C4-2B (cell line): ENCODE results near the gene RBM26.

Source experiments
- H3K27ac ChIP-seq: fragments of 450-650 bp; 2 replicates; pipeline ENCODE4 v1.5.1; 2017
- ZFX ChIP-seq: fragments of 450-650 bp; IDR thresholded peaks from 2 replicates; pipeline ENCODE4 v1.6.1; 2017
- TF ChIP-seq, protein P1 (sequence below): fragments of 450-650 bp; conservative IDR thresholded peaks from 2 replicates; pipeline ENCODE4 v1.5.1; 2017; ENCODE audit warnings: mild to moderate bottlenecking

Gene RBM26

DNA sequence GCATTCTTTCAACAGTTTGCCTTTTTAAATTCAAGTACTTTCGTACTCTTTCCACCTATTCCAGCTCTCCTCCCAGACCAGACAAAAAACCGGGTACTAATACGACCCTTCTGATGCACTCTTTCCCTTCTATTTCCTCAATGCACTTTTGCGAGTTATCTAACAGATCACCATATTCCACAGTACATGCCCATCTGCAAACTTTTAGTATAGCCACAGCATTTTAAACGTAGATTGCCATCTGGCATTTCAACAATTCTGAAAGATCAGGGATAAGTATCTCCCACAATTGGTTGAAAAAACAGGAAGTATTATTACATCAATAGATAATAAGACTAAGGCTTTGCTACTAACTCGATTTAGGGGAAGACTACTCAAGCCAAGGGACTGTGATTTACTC is 31.5 kb downstream of the RBM26 start:
- TF ChIP-seq, protein P1, sequence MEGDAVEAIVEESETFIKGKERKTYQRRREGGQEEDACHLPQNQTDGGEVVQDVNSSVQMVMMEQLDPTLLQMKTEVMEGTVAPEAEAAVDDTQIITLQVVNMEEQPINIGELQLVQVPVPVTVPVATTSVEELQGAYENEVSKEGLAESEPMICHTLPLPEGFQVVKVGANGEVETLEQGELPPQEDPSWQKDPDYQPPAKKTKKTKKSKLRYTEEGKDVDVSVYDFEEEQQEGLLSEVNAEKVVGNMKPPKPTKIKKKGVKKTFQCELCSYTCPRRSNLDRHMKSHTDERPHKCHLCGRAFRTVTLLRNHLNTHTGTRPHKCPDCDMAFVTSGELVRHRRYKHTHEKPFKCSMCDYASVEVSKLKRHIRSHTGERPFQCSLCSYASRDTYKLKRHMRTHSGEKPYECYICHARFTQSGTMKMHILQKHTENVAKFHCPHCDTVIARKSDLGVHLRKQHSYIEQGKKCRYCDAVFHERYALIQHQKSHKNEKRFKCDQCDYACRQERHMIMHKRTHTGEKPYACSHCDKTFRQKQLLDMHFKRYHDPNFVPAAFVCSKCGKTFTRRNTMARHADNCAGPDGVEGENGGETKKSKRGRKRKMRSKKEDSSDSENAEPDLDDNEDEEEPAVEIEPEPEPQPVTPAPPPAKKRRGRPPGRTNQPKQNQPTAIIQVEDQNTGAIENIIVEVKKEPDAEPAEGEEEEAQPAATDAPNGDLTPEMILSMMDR = no peak
- TF ChIP-seq ZFX = no peak
- H3K27ac ChIP-seq = no peak overlapping the region

DNA sequence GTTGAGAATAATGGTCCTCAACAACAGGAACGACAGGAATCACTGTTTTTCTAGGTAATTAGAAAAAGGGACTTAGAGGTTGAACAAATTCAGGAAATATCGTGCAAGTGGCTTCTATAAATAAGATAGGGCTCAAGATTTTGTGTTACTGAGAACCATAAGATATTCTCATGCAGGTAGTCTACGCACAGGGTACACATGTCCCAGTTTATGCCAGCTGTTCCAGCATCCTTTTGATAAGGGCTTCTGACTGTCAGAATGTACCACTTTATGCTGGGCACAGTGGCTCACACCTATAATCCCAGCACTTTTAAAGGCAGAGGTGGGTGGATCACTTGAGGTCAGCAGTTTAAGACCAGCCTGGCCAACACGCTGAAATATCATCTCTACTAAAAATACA is 32.1 kb downstream of the RBM26 start:
- no peak overlapping the region for H3K27ac ChIP-seq
- TF ChIP-seq ZFX = no peak
- TF ChIP-seq, protein P1 = no peak

DNA sequence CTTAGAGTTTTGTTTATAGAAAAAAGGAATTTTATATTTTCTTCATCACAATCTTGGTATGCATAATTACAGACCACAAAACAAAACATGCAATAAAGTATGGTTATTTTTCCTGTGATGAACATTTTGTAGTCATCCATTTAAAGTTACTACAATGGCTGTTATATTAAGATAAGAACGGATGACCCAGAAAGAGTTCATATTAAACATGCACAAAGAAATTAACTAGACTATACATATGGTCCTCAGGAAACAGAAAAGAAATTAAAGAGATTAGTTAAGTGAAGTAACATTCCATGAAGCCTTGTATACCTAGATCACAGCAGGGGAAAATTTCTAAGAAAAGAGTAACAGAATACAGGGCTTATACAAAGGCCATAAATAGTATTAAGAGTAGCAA is 36.8 kb downstream of the RBM26 start:
- no peak overlapping the region for H3K27ac ChIP-seq
- TF ChIP-seq, protein P1 = no peak
- no peak for TF ChIP-seq ZFX

DNA sequence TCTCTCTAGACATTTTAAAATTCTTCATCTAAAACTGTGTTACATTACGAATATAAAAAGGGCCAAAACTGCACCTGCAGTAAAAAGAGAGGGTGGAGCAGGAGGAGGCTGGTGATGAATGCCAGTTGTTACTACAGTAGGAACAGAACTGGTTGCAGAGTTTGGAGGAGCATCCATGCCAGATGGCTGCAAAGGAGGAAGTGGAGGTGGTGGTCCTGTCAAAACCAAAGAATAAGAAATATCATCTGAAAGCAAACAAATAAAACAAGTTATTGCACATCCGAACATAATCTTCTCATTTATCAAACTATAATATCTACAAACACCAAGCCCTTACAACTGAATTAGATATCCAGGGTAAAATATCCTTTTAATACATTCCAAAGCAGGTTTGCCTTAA is 40.1 kb downstream of the RBM26 start:
- TF ChIP-seq, protein P1 = no peak
- TF ChIP-seq ZFX = no peak
- H3K27ac ChIP-seq = no peak overlapping the region

DNA sequence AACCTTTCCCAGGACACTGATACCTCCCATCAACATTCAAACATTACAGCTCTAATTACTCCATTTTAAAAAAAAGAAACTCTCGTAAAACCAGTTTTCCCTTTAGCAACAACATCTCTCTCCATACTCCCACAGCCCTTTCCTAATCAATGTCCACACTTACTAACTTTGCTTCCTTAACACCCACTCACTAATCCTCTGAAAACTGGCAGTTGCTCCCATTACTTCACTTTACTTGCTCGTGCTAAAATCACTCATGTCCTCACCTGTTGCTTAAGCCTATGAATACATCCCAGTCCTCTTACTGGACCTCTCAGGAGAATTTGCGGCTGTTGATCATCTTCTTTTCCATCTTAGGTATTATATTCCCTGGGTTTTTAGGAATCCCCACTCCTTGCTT is 44.8 kb downstream of the RBM26 start:
- TF ChIP-seq, protein P1 = no peak
- TF ChIP-seq ZFX = no peak
- H3K27ac ChIP-seq = no peak overlapping the region

DNA sequence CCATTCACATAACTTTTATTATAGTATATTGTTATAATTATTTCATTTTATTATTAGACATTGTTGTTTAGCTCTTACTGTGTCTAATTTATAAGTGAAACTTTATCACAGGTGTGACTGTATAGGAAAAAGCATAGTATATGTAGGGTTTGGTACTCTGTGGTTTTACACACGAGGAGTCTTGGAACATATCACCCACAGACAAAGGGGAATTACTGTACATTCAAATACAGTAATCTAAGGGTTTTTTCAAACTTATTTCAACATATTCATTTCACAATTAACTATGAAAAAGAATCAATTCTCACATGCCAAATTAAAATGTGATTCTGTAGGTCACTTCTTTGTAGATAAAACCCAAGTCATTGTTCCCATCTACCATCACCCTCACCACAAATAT is 46.0 kb downstream of the RBM26 start:
- no peak for TF ChIP-seq ZFX
- TF ChIP-seq, protein P1 = no peak
- no peak overlapping the region for H3K27ac ChIP-seq

DNA sequence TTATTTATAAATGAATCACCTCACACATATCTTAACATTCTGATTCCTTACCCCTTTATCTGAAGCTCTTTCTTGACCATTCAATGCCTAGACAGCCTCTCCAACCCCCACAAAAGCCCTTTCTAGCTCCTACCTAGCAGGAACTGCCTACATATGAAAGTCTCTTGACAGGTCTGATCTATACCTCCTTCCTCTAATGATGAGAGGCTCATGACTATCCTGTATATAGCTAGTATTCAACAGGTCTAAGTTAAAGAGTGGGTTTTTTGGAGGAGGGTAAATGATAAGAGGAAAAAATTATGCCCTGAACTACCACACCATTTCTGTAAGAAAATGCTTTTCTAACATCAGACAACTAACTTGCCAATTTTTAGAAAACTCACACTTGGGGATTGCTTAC is 47.0 kb downstream of the RBM26 start:
- TF ChIP-seq ZFX = no peak
- TF ChIP-seq, protein P1 = no peak
- H3K27ac ChIP-seq = no peak overlapping the region
